ENCODE results near the gene ZNF574.

- TF ChIP-seq, protein P1, sequence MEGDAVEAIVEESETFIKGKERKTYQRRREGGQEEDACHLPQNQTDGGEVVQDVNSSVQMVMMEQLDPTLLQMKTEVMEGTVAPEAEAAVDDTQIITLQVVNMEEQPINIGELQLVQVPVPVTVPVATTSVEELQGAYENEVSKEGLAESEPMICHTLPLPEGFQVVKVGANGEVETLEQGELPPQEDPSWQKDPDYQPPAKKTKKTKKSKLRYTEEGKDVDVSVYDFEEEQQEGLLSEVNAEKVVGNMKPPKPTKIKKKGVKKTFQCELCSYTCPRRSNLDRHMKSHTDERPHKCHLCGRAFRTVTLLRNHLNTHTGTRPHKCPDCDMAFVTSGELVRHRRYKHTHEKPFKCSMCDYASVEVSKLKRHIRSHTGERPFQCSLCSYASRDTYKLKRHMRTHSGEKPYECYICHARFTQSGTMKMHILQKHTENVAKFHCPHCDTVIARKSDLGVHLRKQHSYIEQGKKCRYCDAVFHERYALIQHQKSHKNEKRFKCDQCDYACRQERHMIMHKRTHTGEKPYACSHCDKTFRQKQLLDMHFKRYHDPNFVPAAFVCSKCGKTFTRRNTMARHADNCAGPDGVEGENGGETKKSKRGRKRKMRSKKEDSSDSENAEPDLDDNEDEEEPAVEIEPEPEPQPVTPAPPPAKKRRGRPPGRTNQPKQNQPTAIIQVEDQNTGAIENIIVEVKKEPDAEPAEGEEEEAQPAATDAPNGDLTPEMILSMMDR (conservative IDR thresholded peaks at IDR 0.05; ENCODE audit: low read depth, low read length) = no peak
- TF ChIP-seq EZH2 (IDR thresholded peaks at IDR 0.05; ENCODE audit: borderline replicate concordance, low read depth, low read length, poor library complexity, severe bottlenecking) = no peak
These were observed 23.5 kb downstream of the ZNF574 start for GRCh38 chr19:42099336-42099925.
